CD4-positive, alpha-beta T cell treated with Interleukin-12 subunit alpha and Interleukin-12 subunit beta, for 1 hour (primary cell): ENCODE data around the gene GTF2A2.

Experiments used
- DNase-seq: peaks from one replicate; pipeline ENCODE4 v3.0.0-alpha.2; 2020

The GTF2A2 gene

DNA sequence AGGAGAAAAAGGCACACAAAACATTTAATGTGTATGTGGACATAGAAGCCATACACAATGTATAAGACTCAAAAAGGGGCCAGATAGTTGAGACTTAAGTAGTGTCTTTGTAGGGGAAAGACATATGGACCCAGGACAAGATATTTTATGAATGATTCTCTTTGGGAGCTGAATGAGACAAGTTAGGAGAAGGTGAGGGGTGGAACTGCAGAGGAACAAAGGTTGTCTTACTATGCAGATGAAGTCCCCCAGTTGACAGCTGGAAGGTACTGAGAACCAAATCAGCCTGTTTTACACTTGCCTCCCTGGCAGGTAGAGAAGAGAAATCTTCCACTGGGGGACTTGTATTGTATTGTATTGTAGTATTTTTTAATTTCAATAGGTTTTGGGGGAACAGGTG, 60.7 kb downstream of the GTF2A2 start:
- no peak for DNase-seq

DNA sequence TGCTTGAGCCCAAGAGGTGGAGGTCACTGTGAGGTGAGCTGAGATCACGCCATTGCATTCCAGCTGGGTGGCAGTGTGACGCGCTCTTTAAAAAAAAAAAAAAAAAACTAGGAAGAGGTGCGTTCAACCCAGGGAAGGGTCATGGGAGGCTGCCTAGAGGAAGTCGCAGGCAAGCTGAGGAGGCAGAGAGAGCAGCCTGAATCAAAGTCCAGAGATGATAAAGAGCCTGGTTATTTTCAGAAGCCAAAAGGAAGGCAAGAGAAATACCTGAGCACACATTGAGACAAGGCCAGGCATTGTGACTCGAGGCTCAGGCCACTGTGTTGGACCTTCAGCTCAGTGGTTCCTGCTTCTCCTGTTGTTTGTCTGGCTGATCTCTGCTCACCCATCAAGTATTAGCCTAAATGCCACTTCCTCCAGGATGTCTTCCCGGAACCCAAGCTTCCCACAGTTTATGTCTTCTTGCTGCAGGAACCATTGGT, 61.8 kb downstream of the GTF2A2 start:
- no peak for DNase-seq

DNA sequence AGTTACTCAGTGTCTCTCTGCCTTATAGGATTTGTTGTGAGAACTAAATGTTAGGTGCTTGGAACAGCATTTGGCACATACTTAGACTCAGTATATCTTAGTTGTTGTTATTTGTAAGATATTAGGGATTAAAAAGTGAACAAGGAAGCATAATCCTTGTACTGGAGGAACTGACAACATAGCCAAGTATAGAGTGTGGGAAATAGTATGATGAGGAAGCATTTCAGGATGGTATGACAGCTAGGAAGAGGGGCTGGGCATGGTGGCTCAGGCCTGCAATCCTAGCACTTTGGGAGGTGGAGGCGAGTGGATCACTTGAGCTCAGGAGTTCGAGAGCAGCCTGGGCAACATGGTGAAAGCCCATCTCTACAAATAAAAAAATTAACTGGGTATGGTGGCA, 62.3 kb downstream of the GTF2A2 start:
- no peak for DNase-seq

DNA sequence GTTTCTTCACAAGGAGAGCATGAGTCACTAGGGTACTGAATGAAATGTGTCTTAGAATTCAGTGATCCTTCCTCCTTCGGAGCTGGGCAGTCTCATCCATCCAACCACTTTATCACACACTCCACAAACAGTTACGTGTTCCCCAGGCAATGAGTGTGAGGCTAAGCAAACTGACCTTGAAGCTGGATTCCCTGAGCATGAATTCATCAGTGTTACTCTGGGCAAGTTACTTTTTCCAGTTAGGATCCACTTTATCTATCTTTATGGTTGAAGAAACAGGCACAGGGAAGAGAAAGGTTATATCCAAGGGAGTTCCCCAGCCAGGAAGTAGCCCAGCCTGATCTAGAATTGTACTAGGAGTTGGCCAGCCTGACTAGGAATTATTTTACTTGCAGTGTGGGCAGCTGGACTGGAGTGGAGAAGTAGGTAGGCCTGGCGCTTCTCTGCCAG, 62.8 kb downstream of the GTF2A2 start:
- DNase-seq, result no peak

DNA sequence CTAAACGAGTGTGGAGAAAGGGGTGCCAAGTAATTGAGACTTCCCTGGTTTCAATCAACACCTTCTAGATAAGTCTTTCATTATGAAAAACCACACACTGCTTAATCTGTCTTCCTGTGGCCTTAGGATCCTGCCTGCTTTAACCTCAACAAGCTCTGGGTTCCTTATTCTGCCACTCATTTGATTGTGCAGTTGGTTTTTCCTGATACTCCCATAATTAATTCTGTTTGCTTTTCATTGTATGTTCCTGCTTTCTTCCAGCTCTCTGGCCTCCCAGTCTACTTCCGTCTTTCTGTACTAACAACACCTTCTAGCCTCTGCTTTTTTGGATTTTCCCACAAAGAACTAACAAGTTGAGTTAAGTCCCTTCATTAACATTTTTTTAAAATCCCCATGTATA, 66.0 kb downstream of the GTF2A2 start:
- DNase-seq, result no peak

DNA sequence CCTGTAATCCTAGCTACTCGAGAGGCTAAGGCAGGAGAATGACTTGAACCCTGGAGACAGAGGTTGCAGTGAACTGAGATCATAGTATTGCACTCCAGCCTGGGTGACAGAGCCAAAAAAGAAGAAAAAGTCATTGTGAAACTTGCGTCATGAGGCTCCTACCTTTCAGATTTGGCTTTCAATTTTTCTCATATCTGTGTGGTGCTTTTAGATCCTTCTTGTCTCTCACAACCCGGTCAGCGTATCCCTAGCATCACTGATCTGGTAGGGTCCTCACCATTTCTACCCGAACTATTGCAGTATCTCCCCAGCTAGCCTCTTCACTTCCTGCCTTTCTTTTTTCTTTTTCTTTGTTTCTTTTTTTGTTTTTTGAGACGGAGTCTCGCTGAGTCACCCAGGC, 67.3 kb downstream of the GTF2A2 start:
- no peak for DNase-seq
